ENCODE data around the gene GLRX3.
A peak's percentile ranks its signal among the peaks of the same experiment; 100 is the strongest.
"Not testable (repeated sequence)": the region's sequence is repeated elsewhere in the genome, so short reads cannot be mapped to it uniquely, and the experiment has no call there.

Gene GLRX3

GRCh38 chr10:130136226-130137089, at the start of gene GLRX3:
Gene GLRX3 (plus strand): TSS chr10:130136391. CDS start chr10:130136421, 30 bp downstream.
- DNase-seq: peak; percentile 33

GRCh38 chr10:130090565-130090964, 45.6 kb upstream of the GLRX3 start:
- DNase-seq: not testable (repeated sequence)

- DNase-seq: no peak
Observed at GRCh38 chr10:130099344-130099743, 36.8 kb upstream of the GLRX3 start.

GRCh38 chr10:130105724-130106123, 30.5 kb upstream of the GLRX3 start:
- DNase-seq: no peak

GRCh38 chr10:130108146-130108545, 28.0 kb upstream of the GLRX3 start:
- DNase-seq: not testable (repeated sequence)

GRCh38 chr10:130108934-130109604, 27.1 kb upstream of the GLRX3 start:
- no peak for DNase-seq

GRCh38 chr10:130109796-130110245, 26.4 kb upstream of the GLRX3 start:
- peak; percentile 67 for DNase-seq

GRCh38 chr10:130110246-130111112, 25.7 kb upstream of the GLRX3 start, which contains the start of gene C10orf143:
Gene C10orf143 (minus strand): TSS chr10:130110830. CDS start chr10:130110772, 58 bp downstream.
- DNase-seq: peak; percentile 78

GRCh38 chr10:130111113-130111851, 24.9 kb upstream of the GLRX3 start:
- peak; percentile 92 for DNase-seq

GRCh38 chr10:130111852-130112180, 24.4 kb upstream of the GLRX3 start:
- no peak for DNase-seq

GRCh38 chr10:130112821-130113220, 23.4 kb upstream of the GLRX3 start:
- no peak for DNase-seq

- not testable (repeated sequence) for DNase-seq
Observed at GRCh38 chr10:130116942-130117341, 19.2 kb upstream of the GLRX3 start.

- not testable (repeated sequence) for DNase-seq
Observed at GRCh38 chr10:130117535-130117934, 18.7 kb upstream of the GLRX3 start.

- no peak for DNase-seq
Observed at GRCh38 chr10:130121486-130122079, 14.6 kb upstream of the GLRX3 start.

GRCh38 chr10:130127364-130128061, 8.7 kb upstream of the GLRX3 start:
- DNase-seq: no peak

GRCh38 chr10:130128062-130128781, 8.0 kb upstream of the GLRX3 start:
- DNase-seq: no peak

- DNase-seq: no peak
Observed at GRCh38 chr10:130128922-130129321, 7.3 kb upstream of the GLRX3 start.

GRCh38 chr10:130135676-130136225, 440 bp upstream of the GLRX3 start:
- DNase-seq: no peak

- no peak for DNase-seq
Observed at GRCh38 chr10:130137090-130137448, 878 bp downstream of the GLRX3 start.
